ENCODE measurements around the gene SH2D2A. TPM values are rescaled to one million over a fixed set of nuclear protein-coding genes. Genes with fewer than 3 reads are reported as not detected.

The SH2D2A gene
- total and polyA plus RNA-seq, 2 experiments from 2014 or later: 0.43 TPM; not detected in 1

DNA sequence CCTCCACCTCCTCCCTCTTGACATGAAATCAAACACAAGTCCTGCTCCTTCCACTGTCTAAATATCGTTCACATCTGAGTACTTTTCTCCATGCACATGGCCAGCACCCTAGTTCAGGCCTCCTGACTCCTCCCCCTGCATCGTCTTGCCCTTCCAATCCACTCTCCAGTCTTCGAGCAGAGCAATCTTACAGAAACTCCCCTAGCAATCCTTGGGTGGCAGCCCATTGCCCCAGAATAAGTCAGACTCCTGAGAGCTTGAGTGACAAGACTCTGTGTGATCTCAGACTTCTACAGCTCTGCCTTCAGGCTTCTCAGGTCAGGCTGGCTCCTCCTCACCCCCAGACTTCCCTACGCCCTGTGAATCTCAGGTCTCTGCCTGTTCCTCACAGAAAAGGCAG is 5.5 kb downstream of the SH2D2A start:
- DNase-seq: no peak
- H3K9me3 ChIP-seq (ENCODE audit: low read depth): no peaks in the 10 kb centered on the region
- no peak overlapping the region for H3K27ac ChIP-seq
- H4K20me1 ChIP-seq (ENCODE audit: insufficient read depth): no peaks in the 10 kb centered on the region
- H3K9me2 ChIP-seq (ENCODE audit: insufficient read depth): no peaks in the 10 kb centered on the region
- no peaks in the 10 kb centered on the region for H3K27me3 ChIP-seq (replicated peaks; ENCODE audit: insufficient read depth)
- H3K4me2 ChIP-seq (ENCODE audit: unreplicated experiment): no peak overlapping the region
- peaks cover 3% of the 10 kb centered on the region for H3F3A ChIP-seq (ENCODE audit: insufficient read depth)
- no peaks in the 10 kb centered on the region for H3K36me3 ChIP-seq (ENCODE audit: low read depth)
- H3K4me3 ChIP-seq: no peak overlapping the region
- no peak overlapping the region for H2AFZ ChIP-seq
- TF ChIP-seq EZH2phosphoT487 (IDR thresholded peaks at IDR 0.05; ENCODE audit: insufficient read depth, low read depth) (no peak), EZH2 (IDR thresholded peaks at IDR 0.05; ENCODE audit: insufficient read depth, poor library complexity, severe bottlenecking) (no peak)
- peaks cover 27% of the 10 kb centered on the region for H3K4me1 ChIP-seq (ENCODE audit: insufficient read depth)
- in situ Hi-C loops (cut with MboI): no loop called here
- H3K9ac ChIP-seq: no peak overlapping the region
- H3K79me2 ChIP-seq (ENCODE audit: insufficient read depth): no peaks in the 10 kb centered on the region
- WGBS, 2 experiments (ENCODE audit: low coverage in 1 of 2, low lambda C conversion rate in 2 of 2, missing lambda C conversion rate in 2 of 2): 63 to 75% methylated on average over 4 of the region's 4 CpGs

DNA sequence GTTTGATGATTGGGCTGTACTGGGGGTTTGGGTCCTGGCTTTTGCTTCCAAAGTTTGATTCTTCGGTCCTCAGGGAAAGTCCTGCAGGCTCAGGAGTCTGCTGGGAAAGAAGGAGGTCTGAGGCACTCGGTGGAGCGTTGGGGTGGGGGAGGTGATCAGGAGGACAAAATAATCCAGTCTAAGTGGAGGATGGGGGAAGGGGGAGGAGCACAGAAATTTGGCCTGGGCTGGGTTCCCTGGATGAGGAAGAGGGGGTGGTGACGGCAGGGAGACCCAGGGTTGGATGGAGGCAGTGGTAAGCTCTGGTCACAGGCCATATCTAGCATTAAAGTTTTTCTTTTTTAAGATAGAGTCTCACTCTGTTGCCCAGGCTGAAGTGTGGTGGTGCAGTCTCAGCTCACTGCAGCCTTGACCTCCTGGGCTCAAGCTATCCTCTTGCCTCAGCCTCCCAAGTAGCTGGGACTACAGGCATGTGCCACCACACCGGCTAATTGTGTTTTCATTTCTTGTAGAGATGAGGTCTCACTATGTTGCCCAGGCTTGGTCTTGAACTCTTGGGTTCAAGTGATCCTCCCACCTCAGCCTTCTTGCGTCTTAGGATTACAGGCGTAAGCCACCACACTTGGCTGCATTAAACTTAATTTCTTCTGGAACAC is 6.8 kb downstream of the SH2D2A start:
- no peak overlapping the region for H2AFZ ChIP-seq
- H3K9me2 ChIP-seq (ENCODE audit: insufficient read depth): no peaks in the 10 kb centered on the region
- DNase-seq: no peak
- peaks cover 20% of the 10 kb centered on the region for H3K4me1 ChIP-seq (ENCODE audit: insufficient read depth)
- H3K9me3 ChIP-seq (ENCODE audit: low read depth): no peaks in the 10 kb centered on the region
- H3K9ac ChIP-seq: no peak overlapping the region
- H4K20me1 ChIP-seq (ENCODE audit: insufficient read depth): no peaks in the 10 kb centered on the region
- in situ Hi-C loops (cut with MboI): no loop called here
- no peaks in the 10 kb centered on the region for H3K79me2 ChIP-seq (ENCODE audit: insufficient read depth)
- no peaks in the 10 kb centered on the region for H3K36me3 ChIP-seq (ENCODE audit: low read depth)
- H3K4me3 ChIP-seq: no peak overlapping the region
- 95 to 98% methylated on average over 7 of the region's 7 CpGs for WGBS, 2 experiments (ENCODE audit: low coverage in 1 of 2, low lambda C conversion rate in 2 of 2, missing lambda C conversion rate in 2 of 2)
- TF ChIP-seq EZH2phosphoT487 (IDR thresholded peaks at IDR 0.05; ENCODE audit: insufficient read depth, low read depth) (no peak), EZH2 (IDR thresholded peaks at IDR 0.05; ENCODE audit: insufficient read depth, poor library complexity, severe bottlenecking) (no peak)
- H3K4me2 ChIP-seq (ENCODE audit: unreplicated experiment): no peak overlapping the region
- H3K27ac ChIP-seq: no peak overlapping the region
- H3F3A ChIP-seq (ENCODE audit: insufficient read depth): peaks cover 6% of the 10 kb centered on the region
- no peaks in the 10 kb centered on the region for H3K27me3 ChIP-seq (replicated peaks; ENCODE audit: insufficient read depth)

DNA sequence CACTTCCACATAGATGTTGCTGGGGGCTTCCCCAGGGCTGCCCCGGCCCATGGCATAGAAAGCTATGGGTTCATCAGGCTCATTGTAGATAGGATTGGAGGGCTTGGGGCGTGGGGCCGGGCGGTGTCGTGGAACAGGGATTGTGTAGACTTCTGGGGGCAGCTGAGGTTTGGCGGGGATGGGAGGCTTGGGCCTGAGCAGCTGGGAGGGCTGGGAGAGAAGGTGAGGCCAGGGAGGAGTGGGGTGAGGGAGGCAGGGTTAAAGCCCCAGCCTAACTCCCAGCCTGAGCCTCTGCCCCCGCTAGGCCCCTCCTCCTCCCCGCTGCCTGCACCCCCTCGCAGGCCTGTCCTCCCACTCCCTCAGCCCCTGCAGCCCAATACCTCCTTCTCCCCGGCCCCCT is 7.4 kb downstream of the SH2D2A start:
- Histone ChIP-seq H3K4me2 (ENCODE audit: unreplicated experiment) (no peak overlapping the region), H3K9ac (no peak overlapping the region), H3K9me3 (ENCODE audit: low read depth) (no peaks in the 10 kb centered on the region), H3K4me1 (ENCODE audit: insufficient read depth) (peaks cover 15% of the 10 kb centered on the region), H3K4me3 (no peak overlapping the region), H3K36me3 (ENCODE audit: low read depth) (no peaks in the 10 kb centered on the region), H3K27me3 (replicated peaks; ENCODE audit: insufficient read depth) (no peaks in the 10 kb centered on the region), H2AFZ (no peak overlapping the region), H3K27ac (no peak overlapping the region), H3F3A (ENCODE audit: insufficient read depth) (peaks cover 6% of the 10 kb centered on the region), H4K20me1 (ENCODE audit: insufficient read depth) (no peaks in the 10 kb centered on the region), H3K79me2 (ENCODE audit: insufficient read depth) (no peaks in the 10 kb centered on the region), H3K9me2 (ENCODE audit: insufficient read depth) (no peaks in the 10 kb centered on the region)
- in situ Hi-C loops (cut with MboI): no loop called here
- no peak for DNase-seq
- 94 to 95% methylated on average over 5 to 10 of the region's 10 CpGs for WGBS, 2 experiments (ENCODE audit: low coverage in 1 of 2, low lambda C conversion rate in 2 of 2, missing lambda C conversion rate in 2 of 2)
- no peak for TF ChIP-seq EZH2phosphoT487 (IDR thresholded peaks at IDR 0.05; ENCODE audit: insufficient read depth, low read depth)
- no peak for TF ChIP-seq EZH2 (IDR thresholded peaks at IDR 0.05; ENCODE audit: insufficient read depth, poor library complexity, severe bottlenecking)

- H3K27ac ChIP-seq: no peak overlapping the region
- H3K4me3 ChIP-seq: no peak overlapping the region
- H3K9me2 ChIP-seq (ENCODE audit: insufficient read depth): no peaks in the 10 kb centered on the region
- no peaks in the 10 kb centered on the region for H3K9me3 ChIP-seq (ENCODE audit: low read depth)
- no peak overlapping the region for H2AFZ ChIP-seq
- H3K9ac ChIP-seq: no peak overlapping the region
- no peak for TF ChIP-seq EZH2 (IDR thresholded peaks at IDR 0.05; ENCODE audit: insufficient read depth, poor library complexity, severe bottlenecking)
- TF ChIP-seq EZH2phosphoT487 (IDR thresholded peaks at IDR 0.05; ENCODE audit: insufficient read depth, low read depth): no peak
- H3K36me3 ChIP-seq (ENCODE audit: low read depth): no peaks in the 10 kb centered on the region
- no peak overlapping the region for H3K4me2 ChIP-seq (ENCODE audit: unreplicated experiment)
- no peaks in the 10 kb centered on the region for H4K20me1 ChIP-seq (ENCODE audit: insufficient read depth)
- WGBS, 2 experiments (ENCODE audit: low coverage in 1 of 2, low lambda C conversion rate in 2 of 2, missing lambda C conversion rate in 2 of 2): 90 to 96% methylated on average over 15 to 16 of the region's 16 CpGs
- in situ Hi-C loops (cut with MboI): no loop called here
- H3K79me2 ChIP-seq (ENCODE audit: insufficient read depth): no peaks in the 10 kb centered on the region
- H3K27me3 ChIP-seq (replicated peaks; ENCODE audit: insufficient read depth): no peaks in the 10 kb centered on the region
- H3K4me1 ChIP-seq (ENCODE audit: insufficient read depth): peaks cover 8% of the 10 kb centered on the region; the same call in 1 of the 2 replicates
- H3F3A ChIP-seq (ENCODE audit: insufficient read depth): peaks cover 6% of the 10 kb centered on the region
- DNase-seq: no peak
These were observed 8.2 kb downstream of the SH2D2A start for GRCh38 chr1:156808186-156809030.
